GM21423 (cell line): ENCODE results near the gene FBXO39.
"Not testable (repeated sequence)": the region's sequence is repeated elsewhere in the genome, so short reads cannot be mapped to it uniquely, and the experiment has no call there.

ENCODE experiments used
- ATAC-seq: cut with Tn5 transposase; IDR thresholded peaks from one replicate; pipeline ENCODE4 v1.9.1; 2021; ENCODE audit warnings: mild to moderate bottlenecking, moderate library complexity; ENCODE audit not compliant: unreplicated experiment

Gene FBXO39

DNA sequence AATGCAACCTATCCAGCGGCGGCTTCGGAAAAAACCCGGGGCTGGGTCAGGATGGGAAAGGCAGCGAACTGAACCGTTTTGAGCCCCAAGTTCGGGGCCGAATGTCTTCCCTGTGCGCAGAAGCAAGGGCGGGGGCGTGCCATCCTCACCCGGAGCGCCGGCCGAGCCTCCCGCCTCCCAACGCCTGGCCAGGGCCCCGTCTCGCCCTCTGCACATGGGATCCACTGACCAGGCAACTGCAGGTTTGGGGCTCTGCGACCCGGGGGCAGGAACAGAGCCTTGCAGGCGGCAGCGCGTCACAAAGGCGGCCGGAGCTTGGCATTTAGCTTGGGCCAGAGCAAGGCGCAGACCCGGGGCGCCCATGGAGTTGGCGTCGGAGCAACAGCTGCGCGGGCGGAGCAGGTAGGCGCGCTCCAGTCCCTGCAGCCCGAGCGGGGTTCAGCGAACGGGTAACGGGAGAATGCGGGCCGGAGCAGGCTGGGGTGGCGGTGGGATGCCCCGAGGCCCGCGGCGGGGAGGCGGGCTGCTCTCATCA, at the start of gene FBXO39:
TSS of gene FBXO39 (plus strand) at position 345 of the 535 bp plus-strand sequence. CDS start 3,654 bp downstream, outside the sequence.
- ATAC-seq = no peak

DNA sequence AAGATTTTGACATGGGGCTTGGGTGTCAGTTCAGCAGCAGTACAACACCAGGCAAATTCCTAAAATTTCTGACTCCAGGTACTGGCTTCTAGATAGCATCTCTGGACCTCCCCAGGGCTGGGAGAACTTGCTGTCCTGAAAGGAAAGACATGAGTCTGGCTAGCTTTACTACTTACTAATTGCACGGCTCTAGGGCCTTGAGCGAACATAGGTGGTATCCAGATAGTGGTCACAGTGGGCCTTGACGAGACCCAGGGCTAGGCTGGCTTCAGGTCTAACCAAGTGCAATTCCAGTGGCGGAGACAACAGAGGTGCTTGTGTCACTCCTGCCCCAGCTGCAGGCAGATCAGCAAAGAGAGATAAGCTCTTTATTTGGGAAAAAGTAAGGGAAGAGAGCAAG, 46.5 kb upstream of the FBXO39 start:
- ATAC-seq = no peak

DNA sequence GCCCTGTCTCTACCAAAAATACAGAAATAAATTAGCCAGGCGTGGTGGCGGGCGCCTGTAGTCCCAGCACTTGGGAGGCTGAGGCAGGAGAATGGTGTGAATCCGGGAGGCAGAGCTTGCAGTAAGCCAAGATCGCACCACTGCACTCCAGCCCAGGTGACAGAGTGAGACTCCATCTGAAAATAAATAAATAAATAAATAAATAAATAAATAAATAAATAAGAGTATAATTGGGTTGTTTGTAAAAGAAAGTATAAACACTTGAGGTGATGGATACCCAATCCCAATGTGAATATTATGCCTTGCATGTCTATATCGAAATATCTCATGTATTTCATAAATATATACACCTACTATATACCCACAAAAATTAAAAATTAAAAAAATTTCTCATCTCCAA, 29.4 kb upstream of the FBXO39 start:
- ATAC-seq = not testable (repeated sequence)

DNA sequence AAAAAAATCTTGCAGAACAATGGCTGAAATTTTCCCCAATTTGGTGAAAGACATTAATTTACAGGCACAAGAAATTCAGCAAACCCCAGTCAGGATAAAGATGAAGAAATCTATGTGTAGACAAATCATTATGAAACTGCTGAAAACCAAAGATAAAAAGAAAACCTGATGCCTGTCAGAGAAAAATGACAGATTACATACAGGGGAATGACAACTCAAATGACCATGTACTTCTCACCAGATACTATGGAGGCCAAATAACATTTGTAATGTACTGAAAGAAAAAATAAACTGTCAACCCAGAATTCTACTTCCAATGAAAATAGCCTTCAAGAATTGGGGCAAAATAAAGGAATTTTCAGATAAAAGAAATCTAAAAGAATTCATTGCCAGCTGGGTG, 27.4 kb upstream of the FBXO39 start:
- no peak for ATAC-seq

DNA sequence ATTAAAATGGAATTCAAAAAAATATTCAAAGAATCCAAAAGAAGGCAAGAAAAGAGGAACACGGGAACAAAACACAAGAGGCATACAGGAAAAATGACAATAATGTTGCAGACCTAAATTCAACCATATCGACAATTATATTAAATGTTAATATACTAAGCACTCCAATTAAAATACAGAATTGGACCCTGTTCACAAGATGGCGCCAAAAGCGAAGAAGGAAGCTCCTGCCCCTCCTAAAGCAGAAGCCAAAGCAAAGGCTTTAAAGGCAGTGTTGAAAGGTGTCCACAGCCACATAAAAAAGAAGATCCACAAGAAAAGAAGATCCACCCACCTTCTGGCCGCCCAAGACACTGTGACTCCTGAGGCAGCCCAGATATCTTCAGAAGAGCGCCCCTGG, 26.5 kb upstream of the FBXO39 start:
- ATAC-seq = no peak

DNA sequence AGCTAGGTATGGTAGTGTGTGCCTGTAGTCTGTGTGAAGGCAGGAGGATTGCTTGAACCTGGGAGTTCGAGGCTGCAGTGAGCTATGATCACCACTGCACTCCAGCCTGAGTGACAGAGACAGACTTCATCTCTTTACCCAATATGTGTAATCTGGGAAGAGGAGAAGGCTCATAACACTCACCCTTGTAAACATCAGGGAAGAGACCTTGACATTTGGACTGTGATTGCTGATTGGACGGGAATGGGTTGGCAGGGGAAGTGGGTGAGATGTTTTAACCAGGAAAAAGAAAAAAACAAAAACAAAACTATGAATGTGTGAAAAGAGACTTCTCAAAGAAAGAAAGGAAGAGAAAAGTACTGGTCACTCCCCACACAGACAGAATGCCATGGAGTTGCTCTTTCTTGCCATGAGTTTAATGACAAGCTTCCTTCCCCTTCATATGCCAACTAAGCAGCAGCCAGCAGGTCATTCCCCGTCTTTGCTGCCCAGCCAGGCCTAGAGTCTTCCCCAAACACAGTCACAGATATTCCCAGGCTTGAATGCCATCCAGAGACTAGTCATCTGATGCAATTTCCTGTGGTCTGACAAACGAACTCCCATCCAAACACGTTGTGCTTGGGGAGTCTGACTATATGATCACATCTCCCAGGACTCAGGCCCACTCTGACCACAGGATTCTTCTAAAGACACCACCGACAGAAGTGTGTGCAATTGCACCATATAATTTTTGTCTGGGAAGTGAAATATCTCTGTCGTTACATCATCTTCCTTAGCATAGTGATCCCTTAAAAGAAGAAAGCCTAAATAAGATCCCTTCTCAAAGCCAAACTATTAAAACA, 23.7 kb upstream of the FBXO39 start:
- no peak for ATAC-seq

DNA sequence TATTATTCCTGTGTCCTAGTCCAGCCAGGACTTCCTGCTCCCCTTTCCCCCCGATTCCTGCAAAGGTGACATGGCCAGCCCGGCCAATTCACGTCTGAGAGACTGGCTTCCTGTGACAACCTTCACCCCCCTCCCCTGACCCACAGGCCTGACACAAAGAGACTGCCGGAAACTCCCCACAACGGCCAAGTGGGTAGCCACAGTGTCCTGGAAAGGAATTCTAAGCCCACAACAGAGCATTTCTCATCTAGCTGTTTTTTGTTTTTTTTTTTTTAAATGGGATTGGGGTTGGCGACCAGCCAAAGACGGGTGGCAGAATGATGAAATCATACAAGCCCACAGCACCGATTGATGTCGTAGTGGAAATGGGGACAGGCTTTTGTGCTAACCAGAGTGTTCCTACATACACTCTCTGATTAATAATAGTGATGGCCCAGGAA, 23.0 kb upstream of the FBXO39 start:
- ATAC-seq = no peak

DNA sequence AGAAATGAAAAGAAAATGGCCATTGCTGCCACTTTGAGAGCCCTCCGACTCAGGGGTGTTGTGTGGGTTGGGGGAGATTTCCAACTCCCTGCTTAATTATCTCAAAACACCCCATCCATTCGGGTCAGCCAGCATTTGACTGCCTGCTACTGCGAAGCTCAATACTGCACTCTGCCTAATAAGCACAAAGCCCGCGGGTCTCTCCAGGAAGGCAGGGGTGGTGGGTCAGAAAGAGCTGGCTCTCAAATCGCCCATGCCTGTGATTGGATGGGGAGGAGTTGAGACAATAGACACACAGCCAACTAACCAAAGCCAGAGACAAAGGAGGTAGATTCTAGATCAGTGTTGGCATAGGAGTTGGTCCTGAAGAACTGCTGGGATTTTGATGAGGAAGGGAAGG, 22.5 kb upstream of the FBXO39 start:
- ATAC-seq = no peak

DNA sequence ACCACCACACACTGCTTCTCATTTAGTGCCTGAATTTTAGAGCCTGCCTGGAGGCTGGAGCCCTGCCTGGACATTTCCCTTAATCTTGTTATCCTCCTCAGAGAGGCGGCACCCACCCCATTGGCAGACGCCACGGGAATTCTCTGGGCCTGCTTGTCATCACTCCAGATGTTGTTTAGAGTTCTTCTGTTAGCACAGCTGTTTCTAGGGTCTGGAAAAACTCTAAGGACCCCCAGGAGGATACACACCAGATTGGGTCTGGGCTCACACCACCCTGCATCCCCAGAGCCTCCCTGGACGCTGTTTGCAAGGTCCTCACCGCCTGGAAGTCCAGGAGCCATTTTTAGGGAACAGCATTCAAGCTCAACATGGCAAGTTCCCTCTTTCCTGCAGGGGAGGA, 20.7 kb upstream of the FBXO39 start:
- no peak for ATAC-seq

DNA sequence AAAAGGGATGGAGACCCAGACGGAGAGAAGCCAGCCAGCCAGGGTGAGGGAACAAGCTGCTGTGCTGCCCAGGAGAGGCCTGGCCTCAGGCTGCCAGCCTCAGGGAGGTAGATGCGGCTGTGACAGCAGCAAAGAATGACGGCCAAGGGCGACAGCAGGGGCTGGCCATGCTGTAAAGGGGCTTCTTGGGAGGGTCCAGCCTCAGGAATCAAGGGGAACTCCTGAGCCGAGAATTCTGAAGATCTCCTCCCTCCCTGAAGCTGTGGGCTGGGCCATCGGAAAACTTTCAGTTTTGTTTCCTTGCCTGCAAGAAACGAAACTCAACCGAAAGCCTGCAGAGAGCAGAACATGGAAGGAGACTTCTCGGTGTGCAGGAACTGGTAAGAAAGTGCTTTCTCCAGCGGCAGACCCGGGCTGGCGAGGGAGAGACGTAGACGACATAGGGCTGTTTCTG, 20.3 kb upstream of the FBXO39 start, which contains the start of gene XAF1:
TSS of gene XAF1 (plus strand) at position 316 of the 454 bp plus-strand sequence. CDS start at position 349, 33 bp downstream.
- ATAC-seq = no peak

DNA sequence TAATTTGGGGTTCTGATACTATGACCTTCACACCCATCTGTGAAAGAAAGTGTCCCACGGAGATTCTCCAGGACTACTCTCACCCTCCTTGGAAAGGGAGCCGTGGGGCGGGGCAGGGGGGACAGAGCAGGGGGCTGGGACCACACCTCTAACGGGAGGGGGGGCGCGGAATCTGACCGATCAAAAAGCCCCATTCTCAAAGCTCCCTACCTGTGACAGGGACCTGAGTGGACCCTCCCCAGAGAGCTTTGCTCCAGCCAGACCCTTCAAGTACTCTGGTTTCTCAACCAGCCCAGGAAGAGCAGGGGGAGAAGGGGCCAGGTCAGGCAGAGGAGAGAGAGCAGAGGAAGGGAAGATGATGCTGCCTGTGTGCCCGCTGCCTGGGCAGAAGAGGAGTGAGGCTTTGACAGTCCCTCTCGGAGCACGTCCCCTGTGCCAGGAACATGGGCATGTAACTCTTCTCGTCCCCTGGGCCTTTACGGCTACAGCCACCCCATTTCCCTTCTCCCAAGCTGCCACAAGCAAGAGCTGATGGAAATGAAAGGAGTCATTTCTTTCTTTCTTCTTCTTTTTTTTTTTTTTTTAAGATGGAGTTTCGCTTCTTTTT, 19.5 kb upstream of the FBXO39 start:
- no peak for ATAC-seq

DNA sequence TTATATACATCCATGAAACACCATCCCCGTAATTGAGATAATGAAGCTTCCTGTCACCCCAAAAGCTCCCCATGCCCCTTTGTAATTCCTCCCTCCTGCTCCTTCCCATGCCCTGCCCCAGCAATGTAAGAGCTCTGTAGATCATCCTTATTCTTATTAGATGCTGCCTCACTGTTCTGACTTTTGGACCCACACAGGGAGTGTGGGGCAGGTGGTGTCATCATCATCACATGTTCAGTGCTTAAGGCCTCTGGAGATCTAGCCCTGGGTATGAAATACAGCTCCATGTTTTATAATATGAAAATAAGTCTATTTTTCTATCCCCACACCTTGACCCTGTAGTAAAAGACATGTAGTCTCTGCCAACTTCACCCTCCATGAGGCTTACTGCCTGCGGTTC, 18.3 kb upstream of the FBXO39 start:
- ATAC-seq = no peak

DNA sequence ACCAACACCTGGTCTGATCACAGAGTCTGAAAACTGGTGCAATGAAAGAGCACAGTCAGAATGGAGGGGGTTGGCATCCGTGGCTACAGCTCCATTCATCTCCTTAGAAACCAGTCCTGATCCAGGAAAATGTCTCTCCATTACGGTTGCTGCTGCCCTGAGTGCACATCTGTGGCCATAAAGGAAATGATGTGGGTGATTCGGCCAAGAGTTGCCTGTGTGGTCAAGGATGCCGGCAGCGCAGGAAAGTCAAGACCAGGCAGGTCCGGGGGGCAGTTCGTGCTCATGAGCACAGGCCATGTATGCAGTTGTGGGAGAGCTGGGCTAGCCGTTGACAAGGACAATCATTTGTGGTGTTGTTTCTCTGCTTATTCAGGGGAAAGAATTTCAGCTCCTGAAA, 14.2 kb upstream of the FBXO39 start:
- no peak for ATAC-seq

DNA sequence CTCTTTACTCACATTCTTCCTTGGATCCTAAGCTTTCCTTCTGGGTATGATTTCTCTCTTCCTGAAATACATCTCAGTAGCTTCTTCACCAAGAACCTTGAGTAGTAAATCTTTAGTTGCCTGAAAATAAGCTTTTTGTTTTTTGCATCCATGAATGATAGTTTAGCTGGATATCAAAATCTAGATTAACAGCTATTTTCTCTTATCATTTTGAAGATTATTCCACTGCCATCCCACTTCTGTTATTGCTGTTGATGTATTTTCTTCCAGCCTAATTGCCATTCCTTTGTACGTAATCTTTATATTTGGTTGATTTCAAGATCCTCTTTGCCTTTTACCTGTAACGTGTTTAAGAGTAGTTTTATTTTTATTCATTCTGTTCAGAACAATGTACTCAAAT, 7.6 kb upstream of the FBXO39 start:
- ATAC-seq = no peak

DNA sequence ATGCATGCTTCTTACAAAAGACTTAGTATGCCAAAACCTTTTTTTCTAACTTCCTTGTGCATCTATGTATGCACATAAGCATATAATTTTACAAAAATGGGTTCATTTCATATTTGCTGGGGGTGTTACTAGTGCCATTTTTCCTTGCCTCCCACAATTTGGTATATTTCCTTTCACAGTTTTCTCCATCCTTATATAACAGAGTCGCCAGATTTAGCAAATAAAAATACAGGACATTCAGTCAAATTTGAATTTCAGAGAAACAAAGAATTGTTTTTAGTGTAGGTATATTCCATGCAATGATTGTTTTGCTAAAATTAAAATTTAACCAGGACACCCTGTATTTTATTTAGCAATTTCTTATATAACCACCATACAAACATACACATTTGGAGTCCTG, 4.0 kb upstream of the FBXO39 start:
- no peak for ATAC-seq

DNA sequence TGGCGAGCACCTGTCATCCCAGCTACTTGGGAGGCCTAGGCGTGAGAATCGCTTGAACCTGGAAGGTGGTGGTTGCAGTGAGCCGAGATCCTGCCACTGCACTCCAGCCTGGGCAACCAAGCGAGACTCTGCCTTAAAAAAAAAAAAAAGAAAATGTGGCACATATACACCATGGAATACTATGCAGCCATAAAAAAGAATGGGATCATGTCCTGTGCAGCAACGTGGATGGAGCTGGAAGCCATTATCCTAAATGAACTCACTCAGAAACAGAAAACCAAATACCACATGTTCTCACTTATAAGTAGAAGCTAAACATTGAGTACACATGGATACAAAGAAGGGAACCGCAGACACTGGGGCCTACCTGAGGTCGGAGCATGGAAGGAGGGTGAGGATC, 1.1 kb upstream of the FBXO39 start:
- ATAC-seq = not testable (repeated sequence)

DNA sequence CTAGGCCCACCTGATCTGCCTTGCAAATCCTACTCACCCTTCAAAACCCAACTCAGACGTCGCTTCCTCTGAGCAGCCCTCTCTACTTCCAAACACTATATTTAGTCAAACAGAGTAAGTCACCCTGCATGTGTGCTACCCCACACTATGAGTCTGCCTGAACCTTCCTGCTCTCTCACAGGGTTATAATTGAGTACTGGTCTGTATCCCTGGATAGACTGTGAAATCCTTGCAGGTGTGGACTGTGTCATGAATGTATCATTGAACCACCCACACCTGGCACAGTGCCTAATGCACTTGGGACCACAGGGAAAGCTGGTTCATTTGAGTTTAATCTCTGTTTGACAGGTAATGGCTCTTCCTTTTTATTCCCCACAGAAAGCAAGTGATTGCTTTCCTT, 3.4 kb downstream of the FBXO39 start:
- ATAC-seq = no peak

DNA sequence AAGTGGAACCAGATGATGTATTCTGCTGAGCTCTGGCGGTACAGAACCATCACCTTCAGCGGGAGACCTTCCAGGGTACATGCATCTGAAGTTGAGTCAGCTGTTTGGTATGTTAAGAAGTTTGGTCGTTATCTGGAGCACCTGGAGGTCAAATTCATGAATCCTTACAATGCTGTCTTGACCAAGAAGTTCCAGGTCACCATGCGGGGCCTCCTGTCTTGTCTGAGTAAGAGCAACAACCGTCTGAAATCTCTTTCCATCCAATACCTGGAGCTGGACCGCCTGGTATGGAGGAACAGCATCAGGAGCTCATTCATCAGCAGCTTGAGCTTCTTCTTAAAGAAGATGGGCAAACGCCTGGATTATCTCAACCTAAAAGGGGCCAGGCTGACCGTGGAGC, 4.0 kb downstream of the FBXO39 start:
- no peak for ATAC-seq

DNA sequence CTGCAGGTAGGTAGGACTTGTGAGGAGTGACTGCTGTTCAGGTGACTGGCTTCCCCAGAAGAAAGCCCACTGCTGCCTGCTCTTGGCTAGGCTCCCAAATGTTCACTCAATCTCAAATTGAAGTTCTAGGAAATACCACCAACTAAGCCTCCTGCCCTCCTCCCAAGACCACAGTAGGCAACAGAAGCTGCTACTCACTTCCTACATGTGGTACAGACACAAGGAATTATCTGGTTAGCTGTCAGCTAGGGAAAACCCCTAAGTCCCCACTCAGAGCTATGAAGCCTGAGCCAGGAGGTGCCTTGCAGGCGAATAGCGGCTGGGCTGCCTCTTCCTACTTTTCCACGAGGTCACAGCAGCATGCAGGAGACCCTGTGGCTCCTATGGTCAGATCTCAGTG, 4.9 kb downstream of the FBXO39 start:
- no peak for ATAC-seq

DNA sequence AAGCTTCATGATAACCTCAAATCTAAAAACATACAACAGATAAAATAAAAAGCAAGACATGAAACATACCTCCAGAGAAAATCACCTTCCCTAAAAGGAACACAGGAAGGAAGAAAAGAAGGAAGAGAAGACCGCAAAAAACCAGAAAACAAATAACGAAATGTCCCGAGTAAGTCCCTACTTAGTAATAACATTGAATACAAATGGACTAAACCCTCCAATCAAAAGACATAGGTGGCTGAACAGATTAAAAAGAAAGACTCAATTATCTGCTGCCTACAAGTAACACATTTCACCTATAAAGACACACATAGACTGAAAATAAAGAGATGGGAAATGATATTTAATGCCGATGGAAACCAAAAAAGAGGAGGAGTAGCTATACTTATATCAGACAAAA, 6.2 kb downstream of the FBXO39 start:
- ATAC-seq = no peak

DNA sequence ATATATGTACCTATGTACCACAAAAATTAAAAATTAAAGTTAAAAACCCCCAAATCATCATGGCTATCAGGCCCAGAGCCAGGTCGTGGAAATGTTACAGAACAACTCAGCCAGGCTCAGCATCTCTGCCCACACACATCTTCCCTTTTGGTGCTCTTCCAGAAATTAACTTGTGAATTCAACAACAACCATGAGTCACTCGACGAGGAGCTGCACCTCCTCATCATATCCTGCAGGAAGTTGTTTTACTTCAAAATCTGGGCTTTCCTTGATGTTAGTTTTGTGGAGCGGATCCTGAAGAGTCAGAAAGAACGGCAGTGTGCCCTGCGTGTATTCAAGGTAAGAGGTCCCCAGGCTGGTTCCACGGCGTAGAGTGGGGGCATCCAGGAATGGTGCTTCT, 10.6 kb downstream of the FBXO39 start:
- ATAC-seq = no peak

DNA sequence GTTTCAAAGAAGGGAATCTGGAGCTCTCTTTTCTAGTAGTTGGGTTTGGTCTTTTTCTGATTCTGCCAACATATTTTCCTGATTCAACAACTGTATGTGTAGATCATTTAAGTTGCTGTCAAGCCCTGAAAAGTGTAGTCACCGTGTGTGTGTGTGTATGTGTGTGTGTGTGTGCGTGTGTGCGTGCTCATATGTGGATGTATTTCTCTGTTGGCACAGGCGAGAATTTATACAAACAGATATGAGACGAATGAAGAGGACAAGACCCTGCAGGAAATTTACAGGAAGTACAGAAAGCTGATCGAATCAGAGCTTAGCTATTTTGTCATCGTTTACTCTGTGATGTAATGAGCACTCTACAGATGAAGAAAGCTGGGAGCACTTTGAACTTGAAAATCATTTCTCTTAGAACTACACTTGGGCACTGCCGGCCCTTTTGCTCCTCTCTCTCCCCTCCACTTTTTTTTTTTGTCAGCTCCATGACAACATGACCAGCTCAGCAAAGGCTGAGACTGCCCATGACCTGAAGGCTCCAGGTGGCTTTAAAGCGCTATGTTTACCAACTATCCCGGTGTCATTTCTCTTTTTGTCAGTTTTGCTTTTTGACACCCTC, 11.2 kb downstream of the FBXO39 start:
- ATAC-seq = no peak
